Measurements from ENCODE around the gene SYDE1. TPM values are rescaled to one million over a fixed set of nuclear protein-coding genes. Genes with fewer than 3 reads are reported as not detected.
"Not testable (repeated sequence)": the region's sequence is repeated elsewhere in the genome, so short reads cannot be mapped to it uniquely, and the experiment has no call there.

SYDE1 gene
- total and polyA plus RNA-seq, 9 donors = 10.9 to 26.0 (median 19.0) TPM

- Histone ChIP-seq H3K9me3 (replicated peaks; ENCODE audit: control insufficient read depth, low read depth, low read length) (no peaks in the 10 kb centered on the region), H3K4me1 (ENCODE audit: control insufficient read depth, insufficient read depth, low read length) (peaks cover 3% of the 10 kb centered on the region), H3K36me3 (ENCODE audit: control insufficient read depth, insufficient read depth, low read length) (no peaks in the 10 kb centered on the region), H3K27ac (ENCODE audit: low read length) (no peak overlapping the region), H3K27me3 (ENCODE audit: control insufficient read depth, insufficient read depth, low read length) (peaks cover 11% of the 10 kb centered on the region), H3K4me3 (ENCODE audit: low read length) (no peak overlapping the region)
- DNase-seq = no peak
- 74% methylated on average over 11 of the region's 11 CpGs for WGBS (ENCODE audit: insufficient coverage)
Observed at GRCh38 chr19:15087182-15087581, 20.0 kb upstream of the SYDE1 start.

DNA sequence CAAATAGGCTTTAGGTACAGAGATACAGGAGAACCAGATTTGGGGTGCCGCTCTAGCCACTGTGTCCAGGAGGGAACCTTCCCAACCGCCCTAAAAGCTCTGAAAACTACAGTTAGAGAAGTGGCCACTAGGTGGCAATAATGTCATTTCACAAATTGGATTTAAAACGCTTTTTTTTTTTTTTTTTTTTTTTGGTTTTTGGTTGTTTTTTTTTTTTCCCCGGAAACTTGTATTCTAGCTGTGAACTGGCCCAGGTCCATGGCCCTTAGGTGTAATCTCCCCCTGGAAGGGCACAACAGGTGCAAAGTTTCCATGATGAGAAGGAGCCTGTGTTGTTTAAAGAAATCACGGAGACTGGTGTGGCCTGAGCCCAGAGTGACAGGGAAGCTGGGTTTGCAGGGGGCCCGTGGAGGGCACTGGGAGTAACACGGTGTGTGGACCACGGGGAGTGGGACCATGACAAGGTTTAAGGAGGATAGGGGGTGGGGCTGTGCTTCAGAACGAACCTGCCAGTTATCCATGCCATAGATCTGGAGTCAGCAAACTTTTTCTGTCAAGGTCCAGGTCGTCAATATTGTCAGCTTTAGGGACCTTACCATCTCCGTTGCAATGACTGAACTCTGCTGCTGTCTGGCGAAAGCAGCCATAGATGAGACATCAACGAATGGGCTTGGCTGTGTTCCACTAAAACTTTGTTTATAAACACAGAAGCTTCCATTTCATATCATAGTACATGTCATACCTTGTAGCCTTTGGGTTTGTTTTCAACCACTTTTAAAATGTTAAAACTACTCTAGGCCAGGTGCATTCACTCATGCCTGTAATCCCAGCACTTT lies 15.1 kb upstream of the SYDE1 start:
- H3K27me3 ChIP-seq (ENCODE audit: control insufficient read depth, insufficient read depth, low read length) = peaks cover 3% of the 10 kb centered on the region
- H3K36me3 ChIP-seq (ENCODE audit: control insufficient read depth, insufficient read depth, low read length) = no peaks in the 10 kb centered on the region
- H3K9me3 ChIP-seq (replicated peaks; ENCODE audit: control insufficient read depth, low read depth, low read length) = no peaks in the 10 kb centered on the region
- peak; percentile 84 for DNase-seq
- H3K4me3 ChIP-seq (ENCODE audit: low read length) = no peak overlapping the region
- no peak overlapping the region for H3K27ac ChIP-seq (ENCODE audit: low read length)
- 24% methylated on average over 9 of the region's 13 CpGs for WGBS (ENCODE audit: insufficient coverage)
- H3K4me1 ChIP-seq (ENCODE audit: control insufficient read depth, insufficient read depth, low read length) = peaks cover 5% of the 10 kb centered on the region

DNA sequence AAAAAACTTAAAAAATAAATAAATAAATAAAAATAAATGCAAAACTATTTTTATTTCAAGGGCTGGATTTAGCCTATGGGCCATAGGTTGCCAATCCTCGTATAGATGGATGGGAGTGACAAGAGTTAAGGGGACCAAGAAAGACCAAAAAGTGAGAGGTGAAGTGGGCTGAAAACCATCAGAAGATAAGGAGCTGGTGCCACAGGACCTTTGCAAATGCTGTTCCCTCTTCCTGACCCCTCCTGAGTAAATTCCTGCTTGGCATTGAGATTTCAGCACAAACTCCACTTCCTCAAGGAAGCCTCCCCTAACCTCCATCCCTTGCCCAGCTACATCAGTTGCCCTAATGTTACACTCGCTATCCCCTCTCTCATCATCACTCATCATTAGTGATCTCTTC lies 14.2 kb upstream of the SYDE1 start:
- no CpG with 5 or more reads among the region's 2 CpGs for WGBS (ENCODE audit: insufficient coverage)
- H3K9me3 ChIP-seq (replicated peaks; ENCODE audit: control insufficient read depth, low read depth, low read length) = no peaks in the 10 kb centered on the region
- H3K4me1 ChIP-seq (ENCODE audit: control insufficient read depth, insufficient read depth, low read length) = peaks cover 5% of the 10 kb centered on the region
- no peaks in the 10 kb centered on the region for H3K36me3 ChIP-seq (ENCODE audit: control insufficient read depth, insufficient read depth, low read length)
- no peak overlapping the region for H3K27ac ChIP-seq (ENCODE audit: low read length)
- no peak for DNase-seq
- H3K27me3 ChIP-seq (ENCODE audit: control insufficient read depth, insufficient read depth, low read length) = peaks cover 3% of the 10 kb centered on the region
- no peak overlapping the region for H3K4me3 ChIP-seq (ENCODE audit: low read length)

DNA sequence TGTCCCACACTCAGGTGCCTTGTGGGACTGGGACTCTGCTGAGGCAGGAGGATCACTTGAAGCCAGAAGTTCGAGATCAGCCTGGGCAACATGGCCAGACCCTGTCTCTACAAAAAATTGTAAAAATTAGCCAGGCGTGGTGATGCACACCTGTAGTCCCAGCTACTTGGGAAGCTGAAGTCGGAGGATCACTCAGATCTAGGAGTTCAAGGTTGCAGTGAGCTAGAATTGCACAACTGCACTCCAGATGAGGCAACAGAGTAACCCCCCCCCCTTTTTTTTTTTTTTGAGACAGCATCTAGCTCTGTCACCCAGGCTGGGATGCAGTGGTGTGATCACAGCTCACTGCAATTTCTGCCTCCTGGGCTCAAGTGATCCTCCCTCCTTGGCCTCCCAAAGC lies 11.0 kb upstream of the SYDE1 start:
- H3K36me3 ChIP-seq (ENCODE audit: control insufficient read depth, insufficient read depth, low read length) = no peaks in the 10 kb centered on the region
- no peak for DNase-seq
- WGBS (ENCODE audit: insufficient coverage) = 79% methylated on average over 3 of the region's 3 CpGs
- peaks cover 5% of the 10 kb centered on the region for H3K4me1 ChIP-seq (ENCODE audit: control insufficient read depth, insufficient read depth, low read length)
- no peaks in the 10 kb centered on the region for H3K9me3 ChIP-seq (replicated peaks; ENCODE audit: control insufficient read depth, low read depth, low read length)
- no peak overlapping the region for H3K27ac ChIP-seq (ENCODE audit: low read length)
- no peaks in the 10 kb centered on the region for H3K27me3 ChIP-seq (ENCODE audit: control insufficient read depth, insufficient read depth, low read length)
- H3K4me3 ChIP-seq (ENCODE audit: low read length) = no peak overlapping the region

DNA sequence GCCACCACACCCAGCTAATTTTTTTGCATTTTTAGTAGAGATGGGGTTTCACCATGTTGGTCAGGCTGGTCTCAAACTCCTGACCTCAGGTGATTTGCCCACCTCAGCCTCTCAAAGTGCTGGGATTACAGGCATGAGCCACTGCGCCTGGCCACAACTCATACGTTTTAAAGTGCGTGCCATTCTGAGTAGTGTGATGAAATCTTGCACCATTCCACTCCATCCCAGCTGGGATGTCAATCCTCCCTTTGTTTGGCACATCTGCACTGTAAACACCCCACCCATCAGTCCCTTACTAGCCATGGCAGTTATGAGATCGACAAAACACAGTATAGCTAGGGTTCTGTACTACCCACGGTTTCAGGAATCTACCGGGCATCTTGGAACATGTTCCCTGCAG lies 9.2 kb upstream of the SYDE1 start:
- H3K36me3 ChIP-seq (ENCODE audit: control insufficient read depth, insufficient read depth, low read length); H3K4me1 ChIP-seq (ENCODE audit: control insufficient read depth, insufficient read depth, low read length); H3K4me3 ChIP-seq (ENCODE audit: low read length); H3K27ac ChIP-seq (ENCODE audit: low read length); H3K9me3 ChIP-seq (replicated peaks; ENCODE audit: control insufficient read depth, low read depth, low read length); H3K27me3 ChIP-seq (ENCODE audit: control insufficient read depth, insufficient read depth, low read length); DNase-seq: not testable (repeated sequence)
- 78% methylated on average over 4 of the region's 6 CpGs for WGBS (ENCODE audit: insufficient coverage)

DNA sequence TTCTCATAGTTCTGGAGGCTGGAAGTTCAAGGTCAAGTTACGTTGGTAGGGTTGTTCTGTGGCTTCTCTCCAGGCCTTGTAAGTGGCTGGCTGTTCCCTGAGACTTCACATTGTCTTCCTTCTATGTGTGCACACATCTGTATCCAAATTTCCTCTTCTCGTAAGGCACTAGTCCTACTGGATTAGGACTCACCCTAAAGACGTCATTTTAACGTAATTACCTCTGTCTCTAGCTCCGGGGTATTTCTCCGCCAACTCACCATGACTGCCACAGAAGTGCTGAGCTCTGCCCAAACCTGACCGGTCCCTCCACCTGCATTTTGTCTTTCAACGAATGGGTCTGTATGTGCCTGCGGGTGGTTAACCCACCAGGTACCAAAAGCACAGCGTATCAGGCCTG lies 8.7 kb upstream of the SYDE1 start:
- Histone ChIP-seq H3K36me3 (ENCODE audit: control insufficient read depth, insufficient read depth, low read length) (no peaks in the 10 kb centered on the region), H3K9me3 (replicated peaks; ENCODE audit: control insufficient read depth, low read depth, low read length) (peaks cover 3% of the 10 kb centered on the region), H3K4me3 (ENCODE audit: low read length) (no peak overlapping the region), H3K27ac (ENCODE audit: low read length) (no peak overlapping the region), H3K27me3 (ENCODE audit: control insufficient read depth, insufficient read depth, low read length) (no peaks in the 10 kb centered on the region), H3K4me1 (ENCODE audit: control insufficient read depth, insufficient read depth, low read length) (no peaks in the 10 kb centered on the region)
- DNase-seq = no peak
- WGBS (ENCODE audit: insufficient coverage) = 75% methylated on average over 7 of the region's 10 CpGs

- peaks cover 6% of the 10 kb centered on the region for H3K9me3 ChIP-seq (replicated peaks; ENCODE audit: control insufficient read depth, low read depth, low read length)
Observed at GRCh38 chr19:15099017-15099582, 8.1 kb upstream of the SYDE1 start.

GRCh38 chr19:15101479-15102082 lies 5.6 kb upstream of the SYDE1 start:
- Histone ChIP-seq H3K4me1 (ENCODE audit: control insufficient read depth, insufficient read depth, low read length) (no peaks in the 10 kb centered on the region), H3K36me3 (ENCODE audit: control insufficient read depth, insufficient read depth, low read length) (no peaks in the 10 kb centered on the region), H3K27ac (ENCODE audit: low read length) (no peak overlapping the region), H3K27me3 (ENCODE audit: control insufficient read depth, insufficient read depth, low read length) (no peaks in the 10 kb centered on the region), H3K4me3 (ENCODE audit: low read length) (no peak overlapping the region), H3K9me3 (replicated peaks; ENCODE audit: control insufficient read depth, low read depth, low read length) (peaks cover 10% of the 10 kb centered on the region)
- no peak for DNase-seq
- WGBS (ENCODE audit: insufficient coverage) = 69% methylated on average over 2 of the region's 3 CpGs

More at GRCh38 chr19:15099017-15099582, 8.1 kb upstream of the SYDE1 start:
- H3K4me1 ChIP-seq (ENCODE audit: control insufficient read depth, insufficient read depth, low read length) = no peaks in the 10 kb centered on the region
- H3K27ac ChIP-seq (ENCODE audit: low read length) = no peak overlapping the region
- WGBS (ENCODE audit: insufficient coverage) = 78% methylated on average over 3 of the region's 3 CpGs
- H3K36me3 ChIP-seq (ENCODE audit: control insufficient read depth, insufficient read depth, low read length) = no peaks in the 10 kb centered on the region
- no peak overlapping the region for H3K4me3 ChIP-seq (ENCODE audit: low read length)
- H3K27me3 ChIP-seq (ENCODE audit: control insufficient read depth, insufficient read depth, low read length) = no peaks in the 10 kb centered on the region
- no peak for DNase-seq

DNA sequence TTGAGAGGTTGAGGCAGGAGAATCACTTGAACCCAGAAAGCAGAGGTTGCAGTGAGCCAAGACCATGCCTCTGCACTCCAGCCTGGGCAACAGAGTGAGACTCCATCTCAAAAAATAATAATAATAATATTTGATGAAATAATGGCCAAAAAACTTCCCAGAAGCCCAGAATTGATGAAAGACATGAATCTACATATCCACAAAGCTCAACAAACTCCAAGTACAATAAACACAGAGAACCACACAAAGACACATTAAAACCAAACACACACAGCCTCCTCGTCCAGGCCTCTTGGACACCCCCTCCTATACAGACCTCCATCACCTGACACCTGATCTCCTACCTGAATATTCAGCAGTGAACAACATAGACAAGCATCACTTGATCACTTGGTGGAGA lies 3.2 kb upstream of the SYDE1 start:
- no CpG with 5 or more reads among the region's 1 CpG for WGBS (ENCODE audit: insufficient coverage)
- Histone ChIP-seq H3K4me3 (ENCODE audit: low read length) (no peak overlapping the region), H3K27ac (ENCODE audit: low read length) (no peak overlapping the region), H3K4me1 (ENCODE audit: control insufficient read depth, insufficient read depth, low read length) (peaks cover 15% of the 10 kb centered on the region), H3K27me3 (ENCODE audit: control insufficient read depth, insufficient read depth, low read length) (no peaks in the 10 kb centered on the region), H3K36me3 (ENCODE audit: control insufficient read depth, insufficient read depth, low read length) (peaks cover 2% of the 10 kb centered on the region), H3K9me3 (replicated peaks; ENCODE audit: control insufficient read depth, low read depth, low read length) (peaks cover 10% of the 10 kb centered on the region)
- DNase-seq = no peak

GRCh38 chr19:15104411-15104810 lies 2.8 kb upstream of the SYDE1 start:
- Histone ChIP-seq H3K9me3 (replicated peaks; ENCODE audit: control insufficient read depth, low read depth, low read length) (peaks cover 10% of the 10 kb centered on the region), H3K27ac (ENCODE audit: low read length) (no peak overlapping the region), H3K4me1 (ENCODE audit: control insufficient read depth, insufficient read depth, low read length) (peaks cover 15% of the 10 kb centered on the region), H3K36me3 (ENCODE audit: control insufficient read depth, insufficient read depth, low read length) (peaks cover 6% of the 10 kb centered on the region), H3K4me3 (ENCODE audit: low read length) (no peak overlapping the region), H3K27me3 (ENCODE audit: control insufficient read depth, insufficient read depth, low read length) (no peaks in the 10 kb centered on the region)
- no peak for DNase-seq
- 71% methylated on average over 1 of the region's 1 CpG for WGBS (ENCODE audit: insufficient coverage)
